GM19238 (cell line): ENCODE measurements around the gene PIEZO2.
"Not testable (repeated sequence)": the region's sequence is repeated elsewhere in the genome, so short reads cannot be mapped to it uniquely, and the experiment has no call there.

Experiments
- DNase-seq: peaks from one replicate; pipeline ENCODE4 v3.0.0; 2011; ENCODE audit warnings: low spot score; ENCODE audit not compliant: insufficient read length

PIEZO2 gene

DNA sequence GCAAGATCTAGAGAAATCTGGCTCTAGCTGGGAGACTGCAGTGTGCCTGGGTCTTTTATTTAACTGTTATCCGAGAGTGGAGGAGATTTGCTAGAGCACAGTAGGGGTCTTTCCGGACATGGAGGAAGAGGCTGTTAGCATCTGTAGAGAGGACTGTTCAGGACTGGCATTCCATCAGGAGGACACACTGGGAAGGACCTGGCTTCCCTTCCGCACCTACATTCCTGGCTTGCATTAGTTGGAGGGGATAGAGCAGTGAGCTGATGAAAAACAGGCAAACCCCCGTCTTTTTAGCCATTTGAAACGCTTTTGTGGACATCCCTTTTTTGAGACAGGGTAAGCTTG lies 874 bp upstream of the PIEZO2 start:
- DNase-seq = no peak

DNA sequence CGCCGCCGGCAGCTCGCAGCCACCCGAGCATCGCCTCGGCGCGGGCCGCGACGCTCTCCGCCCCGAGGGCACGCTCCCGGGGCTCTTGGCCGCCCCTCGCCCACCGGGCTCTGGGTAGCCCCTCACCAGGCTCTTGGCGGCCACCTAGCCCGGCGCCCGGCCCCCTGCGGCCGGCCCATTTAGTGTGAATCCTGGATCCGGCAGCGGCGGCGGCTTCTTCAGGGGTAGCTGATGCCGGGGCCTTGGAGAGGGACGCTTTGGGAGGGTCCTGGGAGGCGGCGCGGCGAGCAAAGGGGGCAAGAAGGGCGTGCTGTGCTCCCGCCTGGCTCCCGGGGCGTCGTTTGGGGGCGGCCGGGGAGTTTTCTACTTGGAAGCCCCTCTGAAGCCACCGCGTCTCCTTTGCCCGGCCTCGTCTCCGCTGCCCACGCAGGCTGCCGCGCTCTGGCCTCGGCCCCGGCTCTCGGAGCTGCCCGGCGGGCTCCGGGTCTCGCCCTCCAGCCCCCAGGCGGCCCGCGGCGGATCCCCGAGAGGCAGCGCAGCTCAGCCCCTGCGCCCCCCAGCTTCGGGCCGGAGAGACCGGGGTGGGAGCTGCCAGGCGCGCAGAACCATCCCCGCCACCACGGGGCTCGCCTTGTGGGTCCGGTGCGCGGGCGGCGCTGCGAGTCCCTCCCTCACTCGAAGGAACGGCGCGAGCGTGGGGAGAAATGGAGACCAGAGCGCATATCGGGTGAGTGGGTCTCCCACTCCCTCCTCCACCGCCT lies 509 bp downstream of the PIEZO2 start:
- no peak for DNase-seq

DNA sequence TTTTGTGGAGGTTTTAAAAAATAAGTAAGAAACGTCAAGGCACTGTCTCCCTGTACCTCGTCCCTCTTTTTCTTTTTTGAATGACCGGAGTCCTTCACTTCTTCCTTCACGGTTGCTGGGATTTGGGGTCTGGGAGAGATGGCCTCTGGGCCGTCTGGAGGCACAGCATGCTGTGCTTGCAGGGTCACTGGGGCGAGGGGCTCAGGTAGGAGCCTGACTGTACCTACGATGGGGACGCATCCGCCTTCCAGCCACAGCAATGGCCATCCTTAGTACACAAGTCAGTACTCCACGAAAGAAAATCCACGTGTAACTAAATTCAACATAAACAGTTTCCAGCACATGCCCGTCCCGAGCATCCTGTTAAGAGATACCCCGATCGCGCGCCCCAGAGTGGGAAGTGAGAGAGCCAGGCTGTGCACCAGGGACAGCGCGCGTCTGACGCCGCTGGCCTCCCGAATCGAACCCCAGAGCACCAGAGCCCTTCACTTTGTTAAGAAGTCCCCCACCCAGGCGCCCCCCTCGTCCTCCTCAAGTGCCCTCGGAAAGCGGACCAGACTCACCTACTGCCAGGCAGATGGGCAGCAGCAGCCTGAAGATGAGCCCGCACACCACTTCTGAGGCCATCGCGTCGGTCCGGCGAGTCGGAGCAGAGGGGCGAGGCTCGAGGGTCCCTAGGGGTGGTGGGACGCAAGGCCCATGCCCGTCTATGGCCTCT lies 1.2 kb downstream of the PIEZO2 start:
- DNase-seq = no peak

DNA sequence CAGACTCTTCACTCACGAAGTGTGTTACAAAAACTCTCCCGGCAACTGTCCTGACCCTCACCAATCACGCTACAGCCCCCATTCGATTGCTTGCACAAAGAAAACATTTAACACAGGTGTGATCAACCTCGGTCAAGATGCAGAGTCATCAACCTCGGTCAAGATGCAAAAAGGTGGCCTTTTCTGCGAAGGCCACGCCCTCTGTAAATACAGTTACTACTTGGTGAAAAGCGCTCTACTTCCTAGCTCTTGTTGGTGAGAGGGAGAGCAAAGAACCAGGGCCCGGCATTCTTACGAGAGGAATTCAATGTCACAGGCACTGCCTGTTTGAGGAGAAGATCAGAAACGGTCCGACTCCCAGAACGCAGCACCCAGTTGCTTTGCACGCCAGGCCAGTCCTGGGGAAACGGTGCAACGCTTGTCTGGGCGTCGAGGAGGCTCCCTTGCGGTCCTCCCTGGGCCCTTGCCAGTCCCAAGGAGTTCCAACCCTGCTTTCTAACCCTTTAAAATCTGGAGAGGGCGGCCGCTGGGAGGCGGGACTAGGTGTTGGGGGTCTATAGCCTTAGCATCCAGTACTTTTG lies 1.9 kb downstream of the PIEZO2 start:
- DNase-seq = no peak

DNA sequence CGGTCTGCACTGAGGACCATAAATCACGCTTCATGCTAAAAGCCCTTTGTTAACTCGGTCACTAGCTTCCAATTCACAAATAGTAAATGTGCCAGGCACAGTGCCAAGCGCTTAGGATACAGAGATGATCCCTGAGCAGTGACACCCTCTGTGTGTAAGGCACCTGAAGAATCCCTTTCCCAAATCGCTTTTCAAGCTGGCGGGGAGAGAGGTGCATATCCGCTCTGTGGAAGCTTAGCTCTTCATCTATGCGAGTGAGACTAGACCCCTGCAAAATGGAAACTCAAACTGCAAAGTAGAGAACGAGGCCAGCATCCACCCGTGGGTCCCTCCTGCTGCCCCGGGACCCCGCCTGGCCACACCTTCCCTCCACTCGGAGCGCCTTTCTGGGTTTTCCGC lies 2.4 kb downstream of the PIEZO2 start:
- DNase-seq = no peak

DNA sequence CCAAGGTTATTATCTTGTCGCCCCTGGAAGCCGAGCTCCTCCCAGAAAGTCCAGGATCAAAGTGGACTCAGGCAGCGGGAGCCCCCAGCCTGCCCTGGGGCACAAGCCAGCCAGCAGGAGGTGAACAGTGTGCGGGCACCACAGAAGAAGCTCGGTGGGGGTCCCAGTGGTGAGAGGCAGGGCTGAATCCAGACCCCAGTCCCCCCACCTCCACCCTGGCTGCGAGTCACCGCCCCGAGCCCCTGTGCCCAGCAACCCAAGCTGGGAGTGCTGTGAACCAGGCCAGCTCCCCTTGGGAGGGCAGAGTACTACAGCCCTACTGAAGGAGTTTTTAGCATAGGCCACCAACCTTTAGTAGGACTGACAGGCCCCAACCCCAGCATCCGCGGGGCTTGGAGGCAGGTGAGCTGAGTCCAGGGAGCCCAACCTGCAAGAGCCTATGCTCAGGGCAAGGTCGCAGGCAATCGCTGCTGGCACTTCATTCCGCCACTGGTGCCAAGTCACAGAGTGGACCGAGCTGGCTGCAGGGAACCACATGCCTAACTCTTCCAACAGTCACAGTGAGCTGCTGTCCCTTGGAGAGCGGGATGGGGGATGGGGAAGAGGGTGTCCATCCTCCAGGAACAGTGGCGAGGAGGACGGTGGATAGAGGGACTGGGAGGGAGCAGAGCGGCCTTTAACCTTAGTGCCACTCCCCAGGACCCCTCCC lies 3.0 kb downstream of the PIEZO2 start:
- no peak for DNase-seq

DNA sequence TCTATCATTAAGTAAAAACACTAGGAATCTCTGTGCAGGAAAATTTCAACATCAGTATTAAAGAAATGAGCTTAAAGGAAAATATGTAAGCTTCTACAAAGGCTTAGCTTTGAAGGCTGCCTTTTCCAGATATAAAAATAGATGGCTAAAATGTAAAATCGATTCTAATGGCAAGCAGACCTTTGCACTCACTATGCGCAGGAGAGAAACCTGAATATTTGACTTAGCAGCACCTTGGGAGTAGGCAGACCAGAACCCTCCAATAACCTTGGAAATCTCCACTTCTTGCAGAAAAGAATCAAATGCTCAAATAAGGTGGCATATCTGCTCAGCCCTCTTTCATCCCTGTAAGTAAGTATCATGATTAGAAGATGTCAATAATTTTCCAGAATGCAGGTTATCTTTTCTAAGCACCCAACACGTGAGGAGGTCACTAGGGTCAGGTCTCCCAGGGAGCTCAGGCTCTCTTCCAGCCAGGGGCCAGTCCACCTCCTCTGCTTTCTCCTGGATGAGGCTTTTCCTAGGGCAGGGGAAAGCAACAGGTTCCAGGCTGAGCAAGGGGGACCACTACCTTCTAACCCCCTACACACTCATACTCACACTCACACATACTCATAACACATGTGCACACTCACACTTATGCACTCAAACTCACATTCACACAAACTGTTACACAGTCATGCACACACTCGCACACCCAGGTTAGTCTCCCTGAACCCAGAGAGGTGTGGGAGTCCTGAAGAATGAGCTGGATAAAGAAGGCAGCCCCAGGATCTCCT lies 3.8 kb downstream of the PIEZO2 start:
- no peak for DNase-seq

DNA sequence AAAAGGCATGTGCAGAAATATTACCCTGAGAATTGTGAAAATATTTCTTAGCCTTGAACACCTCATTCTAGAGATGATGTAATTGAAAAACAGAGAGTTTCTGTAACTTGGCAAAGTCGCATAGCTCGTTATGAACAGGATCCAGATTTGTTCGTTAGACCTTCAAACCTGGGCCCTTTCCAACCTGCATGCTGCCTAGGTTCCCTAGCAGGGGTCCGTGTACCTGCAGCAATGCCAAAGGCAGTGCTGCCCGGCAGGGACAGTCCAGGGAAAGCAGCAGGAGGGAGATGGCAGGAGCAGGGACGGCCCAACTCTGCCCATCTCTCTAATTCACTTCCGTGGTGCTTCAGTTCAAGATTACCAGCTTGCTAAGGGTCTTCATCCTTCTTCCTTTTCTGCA lies 12.0 kb downstream of the PIEZO2 start:
- no peak for DNase-seq

DNA sequence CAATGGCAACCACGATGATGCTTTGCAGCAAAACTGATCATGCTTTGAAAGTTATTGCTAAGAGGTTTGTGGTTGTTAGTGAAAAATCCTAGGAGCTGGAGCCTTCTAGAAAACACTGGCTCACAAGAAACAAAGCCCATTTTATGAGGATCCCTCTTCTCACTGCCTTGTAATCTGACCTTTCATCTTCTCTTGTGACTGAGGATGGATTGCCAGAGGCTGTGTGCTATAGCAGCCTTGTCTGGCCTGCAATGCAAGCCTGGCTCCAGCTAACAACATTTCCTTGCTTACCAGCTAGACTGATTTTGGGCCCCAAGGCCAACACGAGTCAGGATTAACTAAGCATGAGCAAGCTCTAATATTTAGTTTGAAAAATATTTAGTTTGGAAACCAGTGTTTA lies 13.1 kb downstream of the PIEZO2 start:
- DNase-seq = no peak

DNA sequence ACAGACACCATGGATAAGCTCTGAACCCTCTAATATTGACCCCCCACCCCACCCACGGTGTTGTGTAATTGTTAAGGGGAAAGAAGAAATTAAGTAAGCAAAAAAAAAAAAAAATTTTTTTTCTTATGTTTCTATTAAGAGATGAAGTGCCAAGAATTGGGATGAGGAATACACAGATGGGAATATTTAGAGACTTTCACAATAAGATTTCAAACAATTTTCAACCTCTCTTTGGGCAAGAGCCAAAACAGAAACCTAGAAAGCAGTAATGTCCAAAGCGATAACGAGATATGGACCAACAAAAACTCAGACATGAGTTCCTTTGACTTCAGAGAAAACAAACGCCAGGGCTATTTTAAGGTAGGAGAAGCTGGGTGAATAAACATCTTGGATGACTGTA lies 14.4 kb downstream of the PIEZO2 start:
- DNase-seq = no peak

DNA sequence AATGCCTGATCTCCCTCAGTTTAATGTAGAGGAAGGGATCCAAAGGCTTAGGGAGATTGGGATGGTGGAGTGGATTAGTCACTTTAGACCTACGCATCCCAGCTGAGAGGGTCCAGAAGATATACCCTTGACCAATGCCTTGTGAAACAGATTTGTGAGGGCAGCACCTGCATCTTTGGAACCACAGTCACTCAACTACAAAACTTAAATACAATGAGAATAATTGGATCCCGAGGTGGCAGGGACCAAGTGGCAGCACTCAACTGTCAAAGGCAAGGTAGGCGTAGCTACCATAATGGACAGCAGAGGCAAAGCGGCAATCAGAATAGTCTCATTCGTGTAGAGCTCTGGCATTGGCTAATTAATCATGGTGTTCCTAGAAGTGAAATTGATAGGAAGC lies 20.3 kb downstream of the PIEZO2 start:
- DNase-seq = not testable (repeated sequence)

DNA sequence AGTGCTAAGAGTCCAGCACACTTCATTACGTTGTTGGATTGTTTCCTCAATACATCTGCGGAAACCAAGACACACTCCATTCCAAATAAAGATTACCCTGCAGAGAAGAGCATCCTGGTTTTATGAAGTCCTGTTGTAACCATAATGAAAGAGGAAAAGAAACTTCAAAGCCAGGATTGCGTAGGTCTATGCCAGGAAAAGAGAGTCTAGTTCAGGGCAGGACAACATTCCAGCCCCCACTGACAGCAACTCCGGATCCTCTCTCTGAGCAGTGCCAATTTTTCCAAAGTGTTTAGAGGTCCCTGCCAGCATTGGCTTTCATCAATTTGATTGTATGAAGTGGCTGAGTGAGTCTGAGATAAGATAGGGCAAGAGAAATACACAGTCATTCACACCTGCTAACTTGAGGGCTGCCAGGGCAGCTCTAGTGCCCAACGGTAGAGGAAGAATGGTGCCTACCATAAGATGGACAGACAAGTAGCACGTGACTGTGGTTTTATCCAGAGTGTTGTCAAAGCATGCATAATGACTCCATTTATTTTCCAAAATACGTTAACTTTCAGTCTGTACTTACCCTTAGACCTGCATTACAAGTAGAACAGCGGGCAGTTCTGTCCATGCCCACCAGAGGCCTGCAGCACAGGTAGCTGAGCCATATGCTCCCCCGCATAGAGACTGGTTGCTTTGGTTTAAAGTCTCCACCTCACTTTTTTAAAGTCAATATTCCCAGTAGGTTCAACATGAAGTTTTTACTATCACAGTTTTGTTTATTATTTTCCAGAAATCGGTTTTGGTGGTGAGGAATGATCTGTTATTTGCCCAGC lies 23.7 kb downstream of the PIEZO2 start:
- DNase-seq = no peak

DNA sequence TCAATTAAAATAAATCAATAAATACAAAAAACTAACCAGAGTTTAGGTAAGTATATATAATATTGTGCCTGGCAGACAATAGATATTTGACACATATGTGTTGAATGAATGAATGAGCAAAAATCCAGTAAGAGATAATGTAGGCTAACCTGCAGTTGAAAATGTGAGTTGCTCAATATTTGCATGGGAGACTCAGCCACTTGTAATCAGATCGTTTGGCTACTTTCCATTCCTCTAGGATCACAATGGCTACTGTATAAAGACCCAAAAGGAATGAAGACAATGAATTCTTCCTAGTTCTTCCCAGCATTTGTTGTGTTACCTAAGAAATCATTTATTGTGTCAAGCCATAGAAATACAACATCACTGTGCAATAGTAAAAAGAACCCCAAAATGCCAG lies 25.3 kb downstream of the PIEZO2 start:
- DNase-seq = no peak

DNA sequence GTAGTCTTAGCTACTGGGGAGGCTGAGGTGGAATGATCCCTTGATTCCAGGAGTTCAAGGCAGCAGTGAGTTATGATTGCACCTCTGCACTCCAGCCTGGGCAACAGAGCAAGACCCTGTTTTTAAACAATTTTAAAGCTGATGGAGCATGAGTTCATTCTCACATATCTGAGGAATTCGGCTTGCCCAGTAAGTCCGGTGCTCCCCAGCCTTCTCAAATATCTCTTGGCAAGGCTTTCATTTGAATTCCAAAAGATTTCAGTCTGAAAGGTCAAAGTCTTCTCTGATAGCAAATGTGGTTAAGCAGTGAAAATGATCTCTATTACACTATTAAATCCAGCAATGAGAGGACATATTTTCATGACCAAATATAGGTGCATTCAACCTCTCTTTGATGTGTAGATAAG lies 27.9 kb downstream of the PIEZO2 start:
- DNase-seq = no peak

DNA sequence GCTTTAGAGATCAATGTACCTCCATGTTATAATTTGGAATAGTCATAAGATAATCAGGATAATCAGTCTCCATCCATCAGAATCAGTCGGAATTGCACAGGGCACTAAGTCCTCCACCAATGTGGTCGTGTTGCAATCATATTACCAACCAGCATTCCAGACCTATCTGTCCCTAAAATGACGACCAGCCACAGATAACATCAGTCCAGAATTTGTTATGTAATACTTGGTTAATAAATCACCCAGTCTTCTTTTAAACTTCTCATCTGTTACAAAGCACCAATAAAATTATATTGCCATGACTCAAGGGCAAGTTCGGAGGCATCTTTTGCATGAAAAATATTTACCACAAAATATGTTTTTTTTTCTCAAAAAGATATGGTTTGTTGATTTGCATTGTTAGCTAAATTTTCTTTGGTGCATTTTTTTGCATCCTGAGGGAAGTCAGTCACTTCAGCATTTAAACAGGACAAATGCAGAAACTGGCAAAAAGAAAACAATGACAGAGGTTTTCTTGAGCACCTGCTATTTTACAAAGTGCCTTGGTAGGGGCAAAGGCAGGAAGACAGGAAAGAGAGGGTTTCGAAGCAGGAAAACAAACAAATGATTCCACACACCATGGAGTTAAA lies 29.3 kb downstream of the PIEZO2 start:
- no peak for DNase-seq

DNA sequence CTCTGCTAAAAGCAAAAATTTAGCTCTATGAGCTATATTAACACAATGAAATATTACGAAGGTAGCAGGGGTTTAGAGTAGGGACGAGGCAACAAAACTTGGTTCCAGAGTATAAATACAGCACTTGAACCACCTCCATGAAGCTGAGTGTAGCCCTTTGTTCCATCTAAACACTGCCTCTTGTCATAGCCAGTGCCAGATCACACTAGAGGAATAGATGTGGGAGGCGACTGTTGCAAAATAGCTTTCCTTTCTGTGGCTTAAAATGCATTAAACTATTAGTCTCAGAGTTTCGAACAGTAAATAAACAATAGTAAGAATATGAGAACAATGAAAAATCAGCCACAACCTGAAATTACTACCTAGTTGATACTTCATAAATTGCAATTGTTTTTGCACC lies 29.8 kb downstream of the PIEZO2 start:
- no peak for DNase-seq

DNA sequence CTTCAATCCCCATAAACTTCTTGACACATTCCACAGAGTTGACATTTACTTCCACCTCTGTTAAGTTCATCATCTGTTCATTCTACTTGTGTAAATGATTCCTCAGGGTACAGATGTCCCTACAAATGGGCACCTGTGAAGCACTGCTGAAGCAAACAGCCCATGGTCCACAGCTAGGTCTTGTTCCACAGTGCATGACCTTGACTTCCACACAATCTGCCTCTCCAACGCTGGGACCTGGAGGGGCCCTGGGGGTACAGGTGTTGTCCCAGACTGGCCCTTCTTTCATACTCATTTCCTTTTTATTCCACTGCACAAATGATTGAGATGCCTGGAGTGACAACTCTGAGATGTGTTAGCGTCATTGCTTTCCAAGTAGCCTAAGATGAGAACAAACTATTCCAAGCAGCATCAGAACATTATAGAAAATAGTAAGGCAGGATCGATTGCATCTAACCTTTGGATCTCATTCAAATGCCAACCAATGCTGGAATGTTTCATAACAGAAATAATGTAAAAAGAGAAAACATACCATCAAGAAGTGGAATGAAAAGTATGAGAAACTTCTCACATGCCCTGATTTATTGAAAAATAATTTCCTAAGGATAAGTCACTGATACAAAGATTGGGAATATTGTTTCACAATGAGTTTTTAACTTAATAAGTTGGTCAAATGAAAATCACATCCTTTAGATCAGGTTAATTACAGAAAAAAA lies 31.2 kb downstream of the PIEZO2 start:
- DNase-seq = no peak

DNA sequence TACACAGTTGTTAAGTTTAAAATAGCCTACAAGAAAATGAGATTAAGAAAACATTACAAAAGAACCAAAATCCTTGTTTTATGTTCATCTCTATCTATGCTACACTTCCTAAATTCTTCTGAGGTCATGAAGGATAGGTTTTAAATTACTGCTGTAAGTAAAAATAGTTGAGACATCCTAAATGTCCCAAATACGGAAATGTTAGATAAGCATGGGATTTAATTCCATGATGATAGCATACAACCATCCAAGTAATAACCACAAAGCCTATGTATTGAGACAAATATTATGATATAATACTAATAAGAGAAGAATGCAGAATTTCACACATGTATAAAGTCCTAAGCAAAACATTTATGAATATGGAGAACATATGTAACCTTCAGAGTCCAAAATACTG lies 34.1 kb downstream of the PIEZO2 start:
- DNase-seq = no peak

DNA sequence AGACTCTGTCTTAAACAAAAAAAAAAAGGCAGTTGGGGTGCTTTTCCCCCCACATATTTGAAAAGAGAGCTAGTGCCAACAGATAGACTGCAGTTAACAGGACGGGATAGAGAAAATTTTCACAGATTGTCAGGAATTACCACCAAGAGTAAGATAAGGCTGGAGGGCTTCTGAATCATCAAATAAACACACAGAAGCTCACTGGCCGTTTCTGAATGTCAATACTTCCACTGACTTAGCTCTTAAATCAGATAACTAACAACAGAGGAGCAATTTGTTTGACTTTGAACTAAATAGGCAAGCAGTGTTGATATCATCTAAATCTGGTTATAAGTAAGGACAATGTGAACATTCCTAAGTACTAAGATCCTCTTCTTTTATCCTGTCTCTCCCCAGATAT lies 34.7 kb downstream of the PIEZO2 start:
- no peak for DNase-seq

DNA sequence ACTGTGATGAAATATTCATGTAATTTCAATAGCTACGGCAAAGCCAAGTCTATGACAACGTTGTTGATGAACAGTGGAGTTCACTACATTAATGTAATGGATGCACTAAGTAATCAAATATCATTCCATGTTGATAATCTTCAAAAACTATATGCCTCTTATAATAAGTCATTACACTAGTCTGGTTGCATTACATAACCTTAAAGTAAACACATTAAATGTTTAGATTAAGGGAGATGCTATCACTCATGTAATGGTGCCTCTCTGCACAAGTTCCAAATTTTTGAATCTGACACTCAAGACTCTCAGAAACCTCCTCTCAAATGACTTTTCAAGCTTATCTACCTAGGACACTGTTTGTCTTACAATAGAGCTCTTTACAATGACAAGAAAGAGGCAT lies 35.4 kb downstream of the PIEZO2 start:
- no peak for DNase-seq
